IPS-18c (cell line): Measurements from ENCODE around the gene TAAR5.
"Not testable (repeated sequence)": the region's sequence is repeated elsewhere in the genome, so short reads cannot be mapped to it uniquely, and the experiment has no call there.

Experiments
- H3K4me3 ChIP-seq: 2 replicates; pipeline ENCODE4 v1.7.0; 2013; ENCODE audit warnings: low read depth, mild to moderate bottlenecking, low read length, moderate library complexity; ENCODE audit not compliant: insufficient read depth
- H3K9me3 ChIP-seq: one replicate; pipeline ENCODE4 v1.6.1; 2013; ENCODE audit warnings: mild to moderate bottlenecking, low read length, moderate library complexity; ENCODE audit not compliant: control insufficient read depth, insufficient read depth

Gene TAAR5

DNA sequence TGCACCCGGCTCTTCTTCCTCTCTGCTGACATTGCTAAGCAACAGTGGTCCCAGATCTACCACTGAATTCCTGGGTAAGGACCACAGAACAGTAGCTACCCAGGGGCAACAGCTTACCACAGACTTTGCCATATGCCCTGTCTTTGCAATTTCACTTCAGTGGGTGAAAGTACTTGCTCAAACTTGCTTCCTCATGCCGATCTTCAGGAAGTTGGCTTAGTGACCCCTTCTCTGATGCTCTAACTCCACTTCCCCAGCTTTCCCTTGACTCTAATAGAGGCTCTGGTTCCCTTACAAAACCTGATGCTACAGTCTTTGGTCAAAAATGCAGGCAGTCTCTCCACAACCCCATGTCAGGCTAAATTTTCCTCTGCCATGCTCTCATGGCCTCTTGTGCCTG lies 3.3 kb upstream of the TAAR5 start:
- H3K4me3 ChIP-seq = no peak overlapping the region
- H3K9me3 ChIP-seq = no peaks in the 10 kb centered on the region

DNA sequence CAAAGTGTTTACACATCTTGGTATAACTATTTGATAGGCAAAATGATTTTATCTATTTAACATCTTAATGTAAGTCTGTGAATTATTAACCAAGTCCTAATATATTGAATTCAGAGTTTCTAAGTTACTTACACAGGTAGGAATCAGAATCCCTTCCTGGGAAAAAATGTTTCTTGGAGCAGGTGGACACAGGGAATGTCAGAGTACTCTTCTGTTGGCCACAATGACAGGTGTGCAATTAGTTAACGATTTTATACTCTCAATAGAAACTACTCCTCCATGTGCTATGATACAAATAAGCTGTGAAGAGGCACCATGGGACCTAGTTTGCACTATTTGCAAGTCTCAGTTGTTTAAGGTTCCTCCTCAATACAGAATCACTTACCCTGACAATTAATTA lies 821 bp upstream of the TAAR5 start:
- no peak overlapping the region for H3K4me3 ChIP-seq
- no peaks in the 10 kb centered on the region for H3K9me3 ChIP-seq

DNA sequence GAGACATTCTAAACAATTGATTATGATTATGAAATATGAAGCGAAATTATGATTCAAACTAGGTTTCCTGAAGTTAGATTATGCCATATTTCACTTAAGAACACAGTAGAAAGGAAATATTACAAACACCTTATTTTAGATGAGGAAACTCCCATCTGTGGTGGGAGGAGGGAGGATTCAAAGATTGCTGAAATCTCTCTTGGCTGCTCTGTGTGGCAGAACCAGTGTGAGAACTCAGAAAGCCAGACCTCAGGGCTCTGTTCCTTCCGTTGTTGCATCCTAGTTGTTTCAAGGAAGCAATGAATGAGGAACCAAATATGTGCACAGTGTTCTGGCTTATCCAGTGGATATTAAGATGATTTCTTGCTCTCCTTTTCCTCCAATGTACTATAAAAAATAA lies 2.1 kb downstream of the TAAR5 start:
- Histone ChIP-seq H3K9me3 (no peaks in the 10 kb centered on the region), H3K4me3 (no peak overlapping the region)

DNA sequence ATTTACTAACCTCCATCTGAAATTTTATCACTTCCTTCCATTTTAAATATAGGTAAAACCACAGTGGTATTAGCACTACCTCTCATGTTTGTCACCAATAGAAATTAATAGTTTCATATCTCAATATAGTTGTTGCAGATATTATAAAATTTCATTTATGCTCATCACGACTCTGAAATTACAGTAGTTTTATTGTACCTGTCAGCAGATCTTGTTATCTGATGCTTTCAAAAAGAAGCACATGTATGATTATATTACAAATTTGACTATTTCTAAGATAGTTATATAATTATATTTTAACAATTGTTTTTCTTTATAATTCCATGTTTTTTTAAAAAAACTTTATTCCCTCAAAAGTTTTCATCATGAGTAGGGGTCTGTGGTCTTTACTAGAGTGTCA lies 4.8 kb downstream of the TAAR5 start:
- H3K9me3 ChIP-seq = no peaks in the 10 kb centered on the region
- no peak overlapping the region for H3K4me3 ChIP-seq

DNA sequence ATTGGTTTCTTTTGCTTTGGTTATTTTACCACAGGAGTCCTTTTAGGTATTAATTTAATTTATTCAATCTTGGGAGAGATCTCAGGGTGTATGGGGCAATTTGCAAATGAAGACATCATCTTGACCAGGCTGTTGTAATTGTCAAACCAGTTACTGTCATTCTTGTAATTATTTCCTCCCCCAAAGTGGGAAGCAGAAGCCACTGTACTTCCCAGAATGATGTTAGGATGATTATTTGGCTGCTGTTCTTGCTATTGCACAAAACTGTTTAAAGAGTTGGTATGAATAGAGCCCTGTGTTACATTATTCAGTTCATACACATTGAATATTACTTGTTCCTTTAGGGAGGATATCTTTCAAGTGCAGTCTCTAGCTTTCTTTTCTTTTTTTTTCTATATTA lies 17.8 kb downstream of the TAAR5 start:
- no peak overlapping the region for H3K4me3 ChIP-seq
- no peaks in the 10 kb centered on the region for H3K9me3 ChIP-seq

DNA sequence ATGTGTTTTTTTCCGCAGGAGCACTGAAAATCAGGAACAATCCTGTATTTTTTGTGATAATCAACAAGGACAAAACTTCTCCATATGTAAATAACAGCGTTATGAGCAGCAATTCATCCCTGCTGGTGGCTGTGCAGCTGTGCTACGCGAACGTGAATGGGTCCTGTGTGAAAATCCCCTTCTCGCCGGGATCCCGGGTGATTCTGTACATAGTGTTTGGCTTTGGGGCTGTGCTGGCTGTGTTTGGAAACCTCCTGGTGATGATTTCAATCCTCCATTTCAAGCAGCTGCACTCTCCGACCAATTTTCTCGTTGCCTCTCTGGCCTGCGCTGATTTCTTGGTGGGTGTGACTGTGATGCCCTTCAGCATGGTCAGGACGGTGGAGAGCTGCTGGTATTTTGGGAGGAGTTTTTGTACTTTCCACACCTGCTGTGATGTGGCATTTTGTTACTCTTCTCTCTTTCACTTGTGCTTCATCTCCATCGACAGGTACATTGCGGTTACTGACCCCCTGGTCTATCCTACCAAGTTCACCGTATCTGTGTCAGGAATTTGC lies 19.2 kb downstream of the TAAR5 start, which contains the start of gene TAAR6:
Gene TAAR6, plus strand, starts transcription at position 102 of the 557 bp plus-strand sequence. Its CDS starts 0 bp downstream, at position 102.
- no peaks in the 10 kb centered on the region for H3K9me3 ChIP-seq
- no peak within 1 kb of the TSS for H3K4me3 ChIP-seq

DNA sequence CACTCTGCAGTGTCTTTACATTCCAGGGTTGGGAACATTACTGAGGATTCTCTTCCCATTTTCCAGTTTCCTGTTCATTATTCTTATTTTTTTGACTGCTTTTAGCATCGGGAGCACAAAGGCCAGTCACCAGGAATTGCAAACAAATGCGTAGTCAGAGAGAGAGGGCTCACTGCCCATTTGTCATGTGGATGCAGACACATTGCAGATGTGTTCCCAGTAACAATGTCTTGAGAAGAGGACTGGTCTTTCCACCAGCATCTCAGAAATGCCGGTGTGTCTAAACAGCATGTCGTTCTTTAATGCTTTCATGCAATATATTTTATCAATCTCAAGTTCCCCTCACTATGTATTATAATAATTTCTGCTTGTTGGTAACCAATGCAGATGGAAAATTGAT lies 20.4 kb downstream of the TAAR5 start:
- no peaks in the 10 kb centered on the region for H3K9me3 ChIP-seq
- H3K4me3 ChIP-seq = no peak overlapping the region

DNA sequence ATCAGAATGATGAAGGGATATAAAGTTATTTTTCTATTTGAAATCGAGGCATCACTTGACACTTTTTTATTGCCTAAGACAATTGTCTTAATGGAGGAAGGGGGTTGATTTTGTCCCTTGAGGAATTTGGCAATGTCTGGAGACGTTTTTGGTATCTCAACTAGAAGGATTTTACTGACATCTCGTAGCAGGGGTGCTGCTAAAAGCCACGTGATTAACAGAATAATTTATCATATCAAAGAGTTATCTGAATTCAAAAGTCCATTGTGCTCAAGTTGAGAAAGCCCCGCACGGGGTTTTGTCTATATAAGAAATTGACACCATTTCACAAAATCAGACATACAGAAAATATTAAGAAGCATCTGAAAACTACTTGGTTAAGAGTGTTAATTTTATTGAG lies 20.9 kb downstream of the TAAR5 start:
- no peaks in the 10 kb centered on the region for H3K9me3 ChIP-seq
- no peak overlapping the region for H3K4me3 ChIP-seq

DNA sequence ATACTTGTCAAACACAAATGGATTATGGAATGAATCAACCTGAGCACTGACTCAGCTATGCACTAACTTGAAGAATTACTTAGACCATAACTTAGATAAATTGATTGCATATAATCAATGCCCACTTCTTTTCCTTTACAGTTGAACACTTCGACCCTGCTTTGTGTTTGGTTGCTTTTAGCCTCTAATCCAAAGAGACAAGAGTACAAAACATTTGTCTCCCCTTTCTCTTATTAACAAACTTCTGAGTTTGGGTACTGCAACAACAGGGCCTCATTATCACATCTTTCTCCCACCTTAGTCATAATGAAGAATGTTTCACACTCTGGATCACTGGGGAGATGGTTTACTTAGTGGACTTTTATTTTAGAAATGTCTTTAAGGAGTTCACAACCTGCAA lies 22.0 kb downstream of the TAAR5 start:
- Histone ChIP-seq H3K9me3 (no peaks in the 10 kb centered on the region), H3K4me3 (no peak overlapping the region)

DNA sequence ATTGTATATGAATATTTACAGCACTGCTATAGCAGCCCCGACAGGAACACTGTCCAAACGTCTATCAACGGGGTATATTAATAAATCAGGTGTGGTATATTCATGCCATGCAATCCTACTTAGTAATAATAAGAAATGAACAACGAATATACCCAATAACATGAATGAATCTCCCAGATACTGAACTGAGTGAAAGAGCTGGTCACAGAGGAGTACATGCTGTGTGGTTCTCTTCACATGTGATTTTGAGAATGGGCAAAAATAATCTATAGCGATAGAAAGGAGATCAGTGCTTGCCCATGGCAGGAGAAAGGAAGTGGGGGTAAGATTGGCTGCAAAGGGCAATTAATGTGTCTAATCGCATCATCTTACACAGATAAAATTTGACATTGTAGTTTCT lies 23.1 kb downstream of the TAAR5 start:
- Histone ChIP-seq H3K9me3 (no peaks in the 10 kb centered on the region), H3K4me3 (no peak overlapping the region)

DNA sequence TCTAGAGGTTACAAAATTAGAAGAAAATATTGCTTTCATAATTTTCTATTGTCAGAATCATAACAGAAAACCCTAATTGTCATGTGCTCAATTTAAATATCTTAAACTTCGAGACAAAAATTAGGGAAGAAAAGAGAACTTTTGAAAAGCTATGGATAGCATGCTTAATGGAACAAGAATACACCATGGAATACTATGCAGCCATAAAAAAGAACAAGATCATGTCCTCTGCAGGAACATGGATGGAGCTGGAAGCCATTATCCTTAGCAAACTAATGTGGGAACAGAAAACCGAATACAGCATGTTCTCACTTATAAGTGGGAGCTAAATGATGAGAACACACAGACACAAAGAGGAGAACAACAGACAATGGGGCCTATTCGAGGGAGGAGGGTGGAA lies 29.5 kb downstream of the TAAR5 start:
- not testable (repeated sequence) for H3K9me3 ChIP-seq, H3K4me3 ChIP-seq

DNA sequence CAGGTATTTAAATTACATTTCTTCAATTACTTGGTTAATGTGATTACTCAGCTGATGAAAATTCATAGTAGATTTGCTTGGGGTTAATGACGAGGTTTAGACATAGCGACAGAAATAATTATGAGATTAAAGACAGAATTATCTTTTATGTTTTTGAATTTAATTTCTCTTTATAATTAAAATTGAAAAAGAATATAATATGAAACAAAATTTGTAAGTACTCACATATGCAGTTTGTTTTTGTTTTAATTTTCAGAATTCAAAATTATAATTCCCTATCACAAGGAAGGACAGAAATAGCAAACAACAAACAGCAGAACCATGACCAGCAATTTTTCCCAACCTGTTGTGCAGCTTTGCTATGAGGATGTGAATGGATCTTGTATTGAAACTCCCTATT lies 37.2 kb downstream of the TAAR5 start, which contains the start of gene TAAR8:
Gene TAAR8, plus strand, starts transcription at position 301 of the 400 bp plus-strand sequence. Its CDS starts 21 bp downstream, at position 322.
- H3K4me3 ChIP-seq = no peak within 1 kb of the TSS
- H3K9me3 ChIP-seq = no peaks in the 10 kb centered on the region

DNA sequence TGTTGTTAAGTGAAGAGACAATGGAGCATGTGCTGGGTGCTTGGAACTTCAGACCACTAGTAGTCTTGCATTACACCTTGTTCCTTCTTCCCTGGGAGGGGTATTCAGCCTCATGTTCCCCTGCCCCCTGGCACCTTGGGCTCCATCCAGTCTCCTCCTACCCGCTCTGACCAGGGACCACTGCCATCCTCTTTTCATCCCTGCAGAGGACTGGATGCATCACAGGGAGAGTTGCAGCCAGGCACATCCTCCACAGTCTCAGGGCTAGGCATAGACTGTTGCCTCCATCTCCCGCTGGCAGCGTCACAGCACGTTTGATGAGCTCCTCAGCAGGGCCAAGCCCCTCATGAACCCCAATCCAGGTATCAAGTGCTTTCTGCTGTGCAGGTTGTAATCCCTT lies 38.3 kb downstream of the TAAR5 start:
- no peak overlapping the region for H3K4me3 ChIP-seq

DNA sequence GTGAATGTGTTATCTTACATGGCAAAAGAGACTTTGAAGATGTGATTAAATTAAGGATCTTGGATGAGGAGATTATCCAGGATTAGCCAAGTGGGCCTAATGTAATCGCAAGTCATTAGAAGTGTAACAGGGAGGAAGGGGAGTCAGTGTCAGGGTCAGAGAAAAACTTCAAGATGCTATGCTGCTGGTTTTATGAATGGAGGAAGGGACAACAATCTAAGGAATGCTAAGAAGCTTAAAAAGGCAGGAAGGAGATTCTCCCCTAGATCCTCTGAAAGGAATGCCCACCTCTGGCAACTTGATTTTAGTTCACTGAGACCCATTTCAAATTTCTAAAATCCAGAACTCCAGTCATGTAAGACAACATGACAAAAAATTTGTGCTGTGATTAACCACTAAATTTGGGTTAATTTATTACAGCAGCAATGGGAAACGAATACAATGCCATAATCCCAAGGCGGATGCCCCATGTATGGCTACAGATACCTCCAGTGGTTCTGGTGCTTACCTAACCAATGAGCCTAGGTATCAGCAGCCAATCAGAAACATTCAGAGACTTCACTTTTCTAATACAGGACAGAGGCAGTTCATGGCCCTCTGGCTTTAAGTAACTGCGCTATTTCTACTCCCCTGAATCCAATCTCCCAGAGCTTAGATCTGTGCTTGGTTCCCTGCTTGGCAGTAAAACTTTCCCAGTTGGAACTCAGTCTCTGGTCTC lies 40.6 kb downstream of the TAAR5 start:
- Histone ChIP-seq H3K4me3 (no peak overlapping the region), H3K9me3 (no peaks in the 10 kb centered on the region)

More for the DNA sequence above, 38.3 kb downstream of the TAAR5 start:
- H3K9me3 ChIP-seq = no peaks in the 10 kb centered on the region

DNA sequence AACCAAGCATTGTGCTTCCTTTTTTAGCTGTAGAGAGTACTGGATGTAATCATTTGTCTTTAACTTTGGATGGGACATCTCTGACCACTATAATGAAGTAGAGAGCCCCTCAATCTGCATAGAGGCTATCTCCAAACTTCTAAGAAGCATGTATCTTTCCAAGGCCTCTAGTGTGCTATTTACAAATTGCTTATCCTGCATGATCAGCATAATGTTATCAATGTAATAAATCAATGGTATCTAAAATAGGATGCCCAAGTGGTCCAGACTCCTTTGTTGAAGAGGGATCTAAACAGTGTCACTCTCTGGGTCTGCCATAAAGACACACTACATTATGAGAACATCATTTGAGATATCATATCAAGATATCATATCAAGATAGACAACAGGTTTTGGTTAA lies 44.7 kb downstream of the TAAR5 start:
- no peaks in the 10 kb centered on the region for H3K9me3 ChIP-seq
- H3K4me3 ChIP-seq = no peak overlapping the region
